ENCODE measurements around the gene EVL.
"Not testable (repeated sequence)": the region's sequence is repeated elsewhere in the genome, so short reads cannot be mapped to it uniquely, and the experiment has no call there.

The EVL gene

GRCh38 chr14:100180671-100181070 lies 115.4 kb downstream of the EVL start:
- DNase-seq, result not testable (repeated sequence)

GRCh38 chr14:100181876-100182551 lies 116.8 kb downstream of the EVL start:
- DNase-seq, result not testable (repeated sequence)

GRCh38 chr14:100187247-100187833 lies 122.1 kb downstream of the EVL start:
- no peak for DNase-seq

GRCh38 chr14:100188392-100189030 lies 123.3 kb downstream of the EVL start:
- DNase-seq, result no peak

- no peak for DNase-seq
Measured at GRCh38 chr14:100190126-100190525, 124.9 kb downstream of the EVL start.

- no peak for DNase-seq
Measured at GRCh38 chr14:100191584-100192249, 126.5 kb downstream of the EVL start.

- no peak for DNase-seq
Measured at GRCh38 chr14:100192250-100192671, 127.0 kb downstream of the EVL start.

- peak; percentile 70 for DNase-seq
Measured at GRCh38 chr14:100192672-100193416, 127.6 kb downstream of the EVL start.
